Testis (tissue), 3 donors: ENCODE results near the gene MAML2. TPM values are rescaled to one million over a fixed set of nuclear protein-coding genes. Genes with fewer than 3 reads are reported as not detected.

Experiments
- DNase-seq: peaks from one replicate; pipeline ENCODE4 v3.0.0-alpha.2; 2019
- H3K27ac ChIP-seq, 2 donors: fragments of 200-600 bp; sonication (generic); one replicate each; pipeline ENCODE4 v1.5.1; 2019
- H3K27me3 ChIP-seq: fragments of 200-600 bp; sonication (generic); one replicate; pipeline ENCODE4 v1.5.1; 2019
- H3K36me3 ChIP-seq: fragments of 200-600 bp; sonication (generic); one replicate; pipeline ENCODE4 v1.5.1; 2017; ENCODE audit warnings: low read depth; ENCODE audit errors: missing control alignments
- H3K4me1 ChIP-seq: fragments of 200-600 bp; sonication (generic); one replicate; pipeline ENCODE4 v1.5.1; 2019
- H3K4me3 ChIP-seq, 2 donors: fragments of 200-600 bp; sonication (generic); one replicate each; pipeline ENCODE4 v1.5.1; 2017 to 2019
- H3K9me3 ChIP-seq: fragments of 200-600 bp; sonication (generic); one replicate; pipeline ENCODE4 v1.5.1; 2017
- CTCF ChIP-seq, 3 experiments: fragments of 450-650 bp in 2 of 3; fragments of 200-600 bp in 1 of 3; sonication (generic) in 1 of 3; IDR thresholded peaks; one replicate each; pipeline ENCODE4 v1.5.1; 2016 to 2019; ENCODE audit warnings: antibody characterized with exemption in 3 of 3, mild to moderate bottlenecking in 2 of 3, moderate library complexity in 1 of 3
- POLR2A ChIP-seq: fragments of 450-650 bp; IDR thresholded peaks from one replicate; pipeline ENCODE4 v1.6.1; 2017; ENCODE audit warnings: antibody characterized with exemption, mild to moderate bottlenecking, moderate library complexity
- WGBS, 2 donors: methylation state at CpG; one replicate each; pipeline ENCODE4 v1.1.5; 2018; 5-methylcytosine and 5-hydroxymethylcytosine counted together
- intact Hi-C: fragments of 100-400 bp; cut with DNase I; formaldehyde crosslinking; loops from one replicate; pipeline ENCODE4 v1.15.1; 2023; ENCODE audit warnings: low total_unique reads
- polyA plus RNA-seq: library from polyadenylated mRNA; stranded (reverse); fragments of 350-450 nt; fragmentation: Illumina TruSeq; extraction: RNeasy Lipid Tissue Mini Kit (QIAGEN cat#74804); gene quantifications from one replicate; pipeline ENCODE4 v1.2.3, GENCODE V29; 2014; ENCODE audit warnings: low read depth, low replicate concordance; ENCODE audit not compliant: insufficient read depth
- total RNA-seq, 2 donors: library from RNA; depleted of rRNA; stranded (reverse); fragments of >200 nt; gene quantifications; one replicate each; pipeline ENCODE4 v1.2.3, GENCODE V29; 2016

The MAML2 gene
- total and polyA plus RNA-seq, 3 donors from 2014 or later, result 5.1 to 23.6 (median 17.6) TPM

- no peak overlapping the region for H3K4me3 ChIP-seq
- no peak for DNase-seq
- 89 to 94% methylated on average over 4 of the region's 4 CpGs for WGBS, 2 donors
- H3K9me3 ChIP-seq, result no peaks in the 10 kb centered on the region
- H3K4me1 ChIP-seq, result no peaks in the 10 kb centered on the region
- no peaks in the 10 kb centered on the region for H3K36me3 ChIP-seq
- no peak for TF ChIP-seq CTCF (IDR thresholded peaks at IDR 0.05)
- no peak for TF ChIP-seq POLR2A
- no peaks in the 10 kb centered on the region for H3K27me3 ChIP-seq
- H3K27ac ChIP-seq, result no peak overlapping the region
- intact Hi-C loops, result no loop called here
Observed at GRCh38 chr11:96235751-96236150, 107.2 kb downstream of the MAML2 start.

- H3K9me3 ChIP-seq, result no peaks in the 10 kb centered on the region
- intact Hi-C loops, result no loop called here
- WGBS, 2 donors, result 84 to 100% methylated on average over 1 of the region's 1 CpG
- no peaks in the 10 kb centered on the region for H3K4me1 ChIP-seq
- H3K27me3 ChIP-seq, result no peaks in the 10 kb centered on the region
- no peak for DNase-seq
- TF ChIP-seq POLR2A (no peak), CTCF (IDR thresholded peaks at IDR 0.05) (no peak)
- H3K27ac ChIP-seq, result no peak overlapping the region
- no peak overlapping the region for H3K4me3 ChIP-seq
- no peaks in the 10 kb centered on the region for H3K36me3 ChIP-seq
Observed at GRCh38 chr11:96234866-96235441, 108.0 kb downstream of the MAML2 start.

- no peak overlapping the region for H3K4me3 ChIP-seq
- H3K9me3 ChIP-seq, result no peaks in the 10 kb centered on the region
- intact Hi-C loops, result no loop called here
- no peaks in the 10 kb centered on the region for H3K27me3 ChIP-seq
- no peaks in the 10 kb centered on the region for H3K36me3 ChIP-seq
- peaks cover 10% of the 10 kb centered on the region for H3K4me1 ChIP-seq
- H3K27ac ChIP-seq, result no peak overlapping the region
- TF ChIP-seq POLR2A (no peak), CTCF (IDR thresholded peaks at IDR 0.05) (no peak)
- no peak for DNase-seq
- 59 to 76% methylated on average over 6 of the region's 6 CpGs for WGBS, 2 donors
Observed at GRCh38 chr11:96232132-96232531, 110.9 kb downstream of the MAML2 start.

- TF ChIP-seq POLR2A (no peak), CTCF (IDR thresholded peaks at IDR 0.05) (no peak)
- intact Hi-C loops, result no loop called here
- H3K27me3 ChIP-seq, result no peaks in the 10 kb centered on the region
- H3K4me3 ChIP-seq, result no peak overlapping the region
- H3K4me1 ChIP-seq, result peaks cover 10% of the 10 kb centered on the region
- WGBS, 2 donors, result 81 to 86% methylated on average over 5 of the region's 5 CpGs
- no peak overlapping the region for H3K27ac ChIP-seq
- no peaks in the 10 kb centered on the region for H3K9me3 ChIP-seq
- no peaks in the 10 kb centered on the region for H3K36me3 ChIP-seq
- no peak for DNase-seq
Observed at GRCh38 chr11:96230686-96231085, 112.3 kb downstream of the MAML2 start.

GRCh38 chr11:96229354-96229977 lies 113.5 kb downstream of the MAML2 start:
- Histone ChIP-seq H3K9me3 (no peaks in the 10 kb centered on the region), H3K27ac (peak overlapping the region in 1 of 2 donors; percentile 60), H3K27me3 (no peaks in the 10 kb centered on the region), H3K4me1 (peaks cover 10% of the 10 kb centered on the region), H3K36me3 (no peaks in the 10 kb centered on the region), H3K4me3 (no peak overlapping the region)
- intact Hi-C loops, result no loop called here
- 68 to 82% methylated on average over 2 of the region's 2 CpGs for WGBS, 2 donors
- TF ChIP-seq CTCF (IDR thresholded peaks at IDR 0.05) (no peak), POLR2A (no peak)
- DNase-seq, result no peak
